GM12878 (cell line): Measurements from ENCODE around the gene ZCCHC3. TPM values are rescaled to one million over a fixed set of nuclear protein-coding genes. Genes with fewer than 3 reads are reported as not detected.

Experiments used
- EED ChIP-seq: sonication (generic); IDR thresholded peaks from 2 replicates; pipeline ENCODE4 v1.6.1; 2016; ENCODE audit warnings: antibody characterized with exemption, low read depth
- ELK1 ChIP-seq: IDR thresholded peaks from 2 replicates; pipeline ENCODE4 v1.6.1; 2012; ENCODE audit warnings: low read depth, low read length, improper control_type of control experiment
- EZH2 ChIP-seq: IDR thresholded peaks from 2 replicates; pipeline ENCODE4 v1.6.1; 2012; ENCODE audit warnings: low read depth, mild to moderate bottlenecking, control low read depth, inconsistent platforms, low read length, borderline replicate concordance; ENCODE audit not compliant: control insufficient read depth
- IKZF1 ChIP-seq: fragments of 450-650 bp; conservative IDR thresholded peaks from 2 replicates; pipeline ENCODE4 v1.6.1; 2017; ENCODE audit warnings: antibody characterized with exemption, mild to moderate bottlenecking
- JUND ChIP-seq: IDR thresholded peaks from 2 replicates; pipeline ENCODE4 v1.6.1; 2012; ENCODE audit warnings: low read depth, mild to moderate bottlenecking, low read length, improper control_type of control experiment, moderate library complexity
- NFXL1 ChIP-seq: fragments of 450-650 bp; IDR thresholded peaks from 2 replicates; pipeline ENCODE4 v1.6.1; 2017; ENCODE audit warnings: antibody characterized with exemption, mild to moderate bottlenecking, borderline replicate concordance
- PBX3 ChIP-seq: IDR thresholded peaks from 2 replicates; pipeline ENCODE4 v1.6.1; 2011; ENCODE audit warnings: mild to moderate bottlenecking, low read depth, low read length, moderate library complexity; ENCODE audit not compliant: insufficient replicate concordance
- YBX1 ChIP-seq: fragments of 450-650 bp; IDR thresholded peaks from 2 replicates; pipeline ENCODE4 v1.6.1; 2016; ENCODE audit warnings: antibody characterized with exemption
- ZBTB33 ChIP-seq: fragments of 450-650 bp; IDR thresholded peaks from 2 replicates; pipeline ENCODE4 v1.6.1; 2017; ENCODE audit warnings: mild to moderate bottlenecking
- ZNF592 ChIP-seq: fragments of 450-650 bp; IDR thresholded peaks from 2 replicates; pipeline ENCODE4 v1.6.1; 2017; ENCODE audit warnings: mild to moderate bottlenecking, moderate library complexity
- polyA plus RNA-seq, 11 experiments: library from polyadenylated mRNA; depleted of rRNA in 4 of 11; unstranded in 6 of 11; stranded (reverse) in 5 of 11; fragments of >200 nt; fragmentation: Nextera tagmentation in 4 of 11; fragmentation: Illumina TruSeq in 1 of 11; extraction: Ambion mirVana in 4 of 11; extraction: Trizol in 1 of 11; gene quantifications; 1 replicate in 1 of 11; 2 replicates in 10 of 11; pipeline versions ENCODE4 v1.2.1 to v1.2.3, GENCODE V29; 2011 to 2016; ENCODE audit warnings: inconsistent platforms in 2 of 11, missing spikeins in 2 of 11, low read depth in 1 of 11
- total RNA-seq, 4 experiments: library from RNA; depleted of rRNA in 3 of 4; stranded (reverse); fragments of >200 nt in 3 of 4; fragmentation: Illumina TruSeq in 1 of 4; extraction: Trizol in 1 of 4; gene quantifications; 2 replicates each; pipeline versions ENCODE4 v1.2.1 to v1.2.3, GENCODE V29; 2013 to 2021
- TF ChIP-seq, protein P1 (sequence below): IDR thresholded peaks from 2 replicates; pipeline ENCODE4 v1.6.1; 2012; ENCODE audit warnings: low read depth, low read length, improper control_type of control experiment
- TF ChIP-seq, protein P2 (sequence below): fragments of 150-350 bp; IDR thresholded peaks from 2 replicates; pipeline ENCODE4 v1.6.1; 2014; ENCODE audit warnings: mild to moderate bottlenecking, low read depth, low read length

Gene ZCCHC3
- total and polyA plus RNA-seq, 10 of the 15 experiments (the other 5 are each of a cell fraction or from before 2014, with no cell fraction given): 5.3 to 36.1 (median 17.2) TPM

DNA sequence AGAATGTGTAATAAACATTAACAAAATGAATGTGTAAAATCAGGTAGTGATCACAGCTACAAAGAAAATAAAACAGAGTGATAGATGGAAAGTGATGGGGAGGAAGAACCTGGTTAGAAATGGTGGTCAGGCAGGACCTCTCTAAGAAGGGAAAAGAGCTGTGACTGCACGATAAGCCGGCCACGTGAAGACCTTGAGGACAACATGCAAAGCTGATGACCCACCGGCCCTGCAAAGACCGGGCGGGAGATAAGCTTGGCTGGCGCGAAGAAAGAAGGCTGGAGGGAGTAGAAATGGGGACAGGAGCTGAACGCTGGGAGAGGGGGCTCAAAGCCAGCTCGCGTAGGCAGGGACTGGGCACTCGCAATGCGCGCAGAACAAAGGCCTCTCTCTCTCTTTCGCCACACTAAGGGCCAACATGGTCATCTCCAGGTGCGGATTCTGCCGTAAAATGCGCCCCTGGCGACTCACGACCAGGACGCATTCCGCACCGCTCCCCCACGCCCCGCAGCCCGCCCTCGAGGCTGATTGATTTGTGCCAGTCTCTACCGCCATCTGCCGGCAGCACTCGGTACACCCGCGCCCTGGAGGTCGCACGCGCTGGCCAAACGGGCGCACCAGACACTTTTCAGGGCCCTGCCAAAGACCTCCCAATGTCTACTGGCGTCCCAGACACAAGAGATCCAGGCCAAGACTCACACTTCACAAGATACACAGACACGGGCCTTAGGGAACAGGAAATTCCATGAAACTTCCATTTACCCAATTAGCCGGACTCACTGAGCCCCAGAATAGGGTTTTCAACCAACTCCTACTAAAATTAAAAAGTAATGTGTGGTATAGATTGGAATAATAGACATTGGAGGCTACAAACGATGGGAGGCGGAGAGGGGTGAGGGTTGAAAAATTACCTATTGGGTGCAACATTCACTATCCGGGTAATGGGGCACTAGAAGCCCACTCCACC lies 30.5 kb upstream of the ZCCHC3 start (continued):
- TF ChIP-seq ZNF592 (no peak), EZH2 (no peak), PBX3 (peak; percentile 77), YBX1 (no peak), ZBTB33 (no peak), JUND (no peak), IKZF1 (peak; percentile 24; the same call in 1 of the 2 replicates), EED (no peak), ELK1 (no peak), NFXL1 (no peak)
- TF ChIP-seq, protein P1, sequence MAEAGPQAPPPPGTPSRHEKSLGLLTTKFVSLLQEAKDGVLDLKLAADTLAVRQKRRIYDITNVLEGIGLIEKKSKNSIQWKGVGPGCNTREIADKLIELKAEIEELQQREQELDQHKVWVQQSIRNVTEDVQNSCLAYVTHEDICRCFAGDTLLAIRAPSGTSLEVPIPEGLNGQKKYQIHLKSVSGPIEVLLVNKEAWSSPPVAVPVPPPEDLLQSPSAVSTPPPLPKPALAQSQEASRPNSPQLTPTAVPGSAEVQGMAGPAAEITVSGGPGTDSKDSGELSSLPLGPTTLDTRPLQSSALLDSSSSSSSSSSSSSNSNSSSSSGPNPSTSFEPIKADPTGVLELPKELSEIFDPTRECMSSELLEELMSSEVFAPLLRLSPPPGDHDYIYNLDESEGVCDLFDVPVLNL: no peak; the same call in 1 of the 2 replicates
- TF ChIP-seq, protein P2, sequence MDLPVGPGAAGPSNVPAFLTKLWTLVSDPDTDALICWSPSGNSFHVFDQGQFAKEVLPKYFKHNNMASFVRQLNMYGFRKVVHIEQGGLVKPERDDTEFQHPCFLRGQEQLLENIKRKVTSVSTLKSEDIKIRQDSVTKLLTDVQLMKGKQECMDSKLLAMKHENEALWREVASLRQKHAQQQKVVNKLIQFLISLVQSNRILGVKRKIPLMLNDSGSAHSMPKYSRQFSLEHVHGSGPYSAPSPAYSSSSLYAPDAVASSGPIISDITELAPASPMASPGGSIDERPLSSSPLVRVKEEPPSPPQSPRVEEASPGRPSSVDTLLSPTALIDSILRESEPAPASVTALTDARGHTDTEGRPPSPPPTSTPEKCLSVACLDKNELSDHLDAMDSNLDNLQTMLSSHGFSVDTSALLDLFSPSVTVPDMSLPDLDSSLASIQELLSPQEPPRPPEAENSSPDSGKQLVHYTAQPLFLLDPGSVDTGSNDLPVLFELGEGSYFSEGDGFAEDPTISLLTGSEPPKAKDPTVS: no peak
